Measurements from ENCODE around the gene CSK. TPM values are rescaled to one million over a fixed set of nuclear protein-coding genes. Genes with fewer than 3 reads are reported as not detected.

The CSK gene
- total RNA-seq, 2 donors from 2014 or later: 188 to 208 TPM

DNA sequence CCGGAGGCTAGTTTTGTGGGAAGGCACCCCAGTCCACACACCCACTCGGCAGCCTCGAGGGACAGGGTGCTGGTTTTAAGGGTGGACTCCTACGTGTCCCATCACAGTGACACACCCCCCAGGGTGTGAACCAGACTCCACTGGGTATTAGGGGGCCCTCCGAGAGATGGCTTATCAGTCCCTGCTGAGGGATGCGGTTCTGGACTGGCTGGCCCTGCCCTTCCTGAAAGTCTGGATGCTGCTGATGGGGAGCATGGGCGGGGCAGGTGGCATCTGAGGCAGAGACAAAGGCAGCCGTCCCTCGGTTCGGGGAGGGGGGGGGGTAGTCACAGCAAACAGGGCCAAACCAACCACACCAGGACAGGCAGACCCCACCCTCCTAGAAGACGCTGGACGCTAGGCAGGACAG is 62.0 kb downstream of the CSK start:
- peaks cover 2% of the 10 kb centered on the region for H3K36me3 Mint-ChIP-seq (ENCODE audit: low read depth)
- peak overlapping the region; percentile 90 for H3K4me3 Mint-ChIP-seq
- H3K27ac Mint-ChIP-seq: peak overlapping the region; percentile 66
- H3K27me3 Mint-ChIP-seq: no peaks in the 10 kb centered on the region
- no peaks in the 10 kb centered on the region for H3K9me3 ChIP-seq (ENCODE audit: control insufficient read depth, low read length, poor library complexity, severe bottlenecking)
- ATAC-seq (no peak), DNase-seq (no peak)
- H3K4me1 Mint-ChIP-seq: peaks cover 37% of the 10 kb centered on the region

DNA sequence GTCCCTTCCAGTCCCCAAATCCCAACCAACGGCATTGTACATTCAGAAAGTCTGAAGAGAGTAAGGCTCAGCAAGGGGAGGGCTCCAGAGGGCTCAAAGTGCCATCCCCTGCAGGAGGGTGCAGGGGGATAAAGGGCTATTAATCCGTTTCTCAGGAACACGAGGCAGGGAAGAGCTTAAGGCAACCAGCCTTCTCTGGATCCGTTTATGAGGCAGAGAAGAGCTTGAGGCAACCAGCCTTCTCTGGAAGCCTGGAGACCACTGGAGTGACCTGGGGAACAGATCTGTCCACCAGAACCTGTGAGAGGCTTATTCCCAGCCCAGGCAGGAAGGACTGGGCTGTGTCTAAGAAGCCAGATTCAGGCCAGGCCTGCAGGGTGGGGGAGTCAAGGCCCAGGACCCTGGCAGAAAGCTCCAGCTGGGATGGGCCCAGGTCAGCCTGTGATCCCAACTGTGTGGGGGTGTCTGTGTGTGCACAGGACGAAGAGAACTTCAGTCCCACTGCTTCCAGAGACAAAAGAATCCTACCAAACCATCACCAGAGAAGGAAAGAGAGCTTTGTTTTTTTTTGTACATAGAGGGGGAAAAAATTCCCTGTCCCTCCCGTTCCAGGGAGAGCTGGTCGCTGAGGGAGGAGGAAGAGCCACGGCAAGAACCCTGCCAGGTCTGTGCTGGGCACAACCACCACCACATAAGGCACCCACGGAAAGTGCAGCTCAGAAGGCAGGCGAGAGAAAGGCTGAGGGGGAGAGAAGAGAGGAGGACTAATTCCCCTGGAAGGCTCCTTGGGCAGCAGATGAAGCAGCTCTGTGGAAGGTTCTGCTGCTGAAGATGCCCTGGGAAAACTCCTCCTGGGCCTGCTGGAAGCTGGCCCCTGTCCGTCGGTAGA is 62.7 kb downstream of the CSK start:
- peaks cover 37% of the 10 kb centered on the region for H3K4me1 Mint-ChIP-seq
- DNase-seq: no peak

DNA sequence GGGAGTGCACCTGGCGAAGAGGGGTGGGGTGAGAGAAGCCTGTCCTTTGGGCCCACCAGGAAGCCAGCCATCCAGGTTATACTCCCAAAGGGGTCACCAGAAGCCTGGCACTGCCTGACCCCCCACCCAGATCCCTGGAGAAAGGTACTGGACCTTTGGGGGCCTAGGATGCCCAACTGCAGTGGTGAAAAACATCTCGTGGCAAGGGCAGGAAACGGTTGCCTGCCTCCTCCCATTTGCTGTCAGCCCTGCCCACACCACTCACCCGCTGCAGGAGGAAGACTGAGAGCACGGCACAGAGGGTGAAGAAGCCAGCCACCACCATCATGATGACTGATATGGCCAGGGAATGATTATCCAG is 63.3 kb downstream of the CSK start:
- ATAC-seq (peak; percentile 51), DNase-seq (peak in 2 of 3 donors; percentile 27 to 30)
- H3K9me3 ChIP-seq (ENCODE audit: control insufficient read depth, low read length, poor library complexity, severe bottlenecking): no peaks in the 10 kb centered on the region
- Mint-ChIP-seq H3K36me3 (ENCODE audit: low read depth) (peaks cover 2% of the 10 kb centered on the region), H3K4me1 (peaks cover 34% of the 10 kb centered on the region), H3K4me3 (peak overlapping the region; percentile 82), H3K27ac (peak overlapping the region; percentile 87), H3K27me3 (no peaks in the 10 kb centered on the region)

More for the DNA sequence above, 62.7 kb downstream of the CSK start:
- Mint-ChIP-seq H3K36me3 (ENCODE audit: low read depth) (peaks cover 2% of the 10 kb centered on the region), H3K27ac (peak overlapping the region; percentile 87), H3K4me3 (peak overlapping the region; percentile 82), H3K27me3 (no peaks in the 10 kb centered on the region)
- H3K9me3 ChIP-seq (ENCODE audit: control insufficient read depth, low read length, poor library complexity, severe bottlenecking): no peaks in the 10 kb centered on the region
- no peak for ATAC-seq

GRCh38 chr15:74845581-74845980 is 63.7 kb downstream of the CSK start:
- H3K4me3 Mint-ChIP-seq: peak overlapping the region; percentile 82

DNA sequence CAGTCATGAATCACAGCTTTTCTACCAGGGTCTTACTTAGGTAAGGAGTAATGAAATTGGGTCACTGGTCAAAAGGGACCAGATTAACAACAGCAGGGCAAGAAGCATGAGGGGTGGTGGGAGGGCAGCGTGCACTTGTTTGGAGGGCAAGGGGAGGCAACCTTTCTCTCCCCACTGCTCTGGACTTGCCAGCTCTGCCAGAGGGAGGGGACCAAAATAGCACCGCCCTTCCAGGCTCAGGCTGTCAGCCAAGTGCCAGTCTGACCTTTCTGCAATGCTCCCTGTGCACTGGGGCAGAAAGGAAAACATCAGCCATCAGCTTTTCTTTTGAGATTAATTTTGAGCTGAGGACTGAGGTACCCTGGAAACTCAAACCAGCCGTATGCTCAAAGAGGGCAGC is 65.6 kb downstream of the CSK start:
- no peaks in the 10 kb centered on the region for H3K27me3 Mint-ChIP-seq
- peak overlapping the region; percentile 86 for H3K27ac Mint-ChIP-seq
- ATAC-seq (no peak), DNase-seq (no peak)
- H3K36me3 Mint-ChIP-seq (ENCODE audit: low read depth): peaks cover 2% of the 10 kb centered on the region
- H3K9me3 ChIP-seq (ENCODE audit: control insufficient read depth, low read length, poor library complexity, severe bottlenecking): no peaks in the 10 kb centered on the region
- H3K4me3 Mint-ChIP-seq: no peak overlapping the region
- peaks cover 24% of the 10 kb centered on the region for H3K4me1 Mint-ChIP-seq

More at GRCh38 chr15:74845581-74845980, 63.7 kb downstream of the CSK start:
- no peaks in the 10 kb centered on the region for H3K9me3 ChIP-seq (ENCODE audit: control insufficient read depth, low read length, poor library complexity, severe bottlenecking)
- ATAC-seq (peak; percentile 10), DNase-seq (no peak)
- Mint-ChIP-seq H3K4me1 (peaks cover 34% of the 10 kb centered on the region), H3K27me3 (no peaks in the 10 kb centered on the region), H3K36me3 (ENCODE audit: low read depth) (peaks cover 2% of the 10 kb centered on the region), H3K27ac (peak overlapping the region; percentile 87)

DNA sequence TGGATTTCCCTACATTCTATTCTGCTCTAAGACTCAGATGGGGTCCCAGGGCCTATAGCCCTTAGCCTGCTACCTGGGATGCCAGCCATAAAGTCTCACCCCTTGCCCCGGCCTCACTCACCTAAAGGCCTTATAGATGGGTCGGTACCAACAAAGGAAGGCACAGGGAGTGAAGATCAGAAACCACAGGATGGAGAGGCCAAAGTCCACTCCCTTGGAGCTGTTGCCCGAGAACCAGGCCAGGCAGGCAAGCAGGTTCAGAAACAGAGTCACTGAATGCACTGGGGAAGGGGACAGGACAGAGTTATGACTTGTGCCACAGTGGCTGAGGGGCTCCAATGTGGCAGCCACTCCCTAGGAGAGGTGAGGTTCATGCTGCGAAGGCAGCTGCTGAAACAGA is 68.5 kb downstream of the CSK start:
- Mint-ChIP-seq H3K36me3 (ENCODE audit: low read depth) (peaks cover 4% of the 10 kb centered on the region), H3K27ac (no peak overlapping the region), H3K27me3 (no peaks in the 10 kb centered on the region)

GRCh38 chr15:74851960-74852359 is 70.1 kb downstream of the CSK start:
- no peaks in the 10 kb centered on the region for H3K27me3 Mint-ChIP-seq
- peaks cover 5% of the 10 kb centered on the region for H3K4me1 Mint-ChIP-seq
- ATAC-seq (no peak), DNase-seq (no peak)
- H3K4me3 Mint-ChIP-seq: no peak overlapping the region
- no peak overlapping the region for H3K27ac Mint-ChIP-seq
- peaks cover 4% of the 10 kb centered on the region for H3K36me3 Mint-ChIP-seq (ENCODE audit: low read depth)
- H3K9me3 ChIP-seq (ENCODE audit: control insufficient read depth, low read length, poor library complexity, severe bottlenecking): no peaks in the 10 kb centered on the region

More for the DNA sequence above, 68.5 kb downstream of the CSK start:
- no peak for ATAC-seq
- Mint-ChIP-seq H3K4me1 (peaks cover 5% of the 10 kb centered on the region), H3K4me3 (no peak overlapping the region)
- H3K9me3 ChIP-seq (ENCODE audit: control insufficient read depth, low read length, poor library complexity, severe bottlenecking): no peaks in the 10 kb centered on the region
- DNase-seq: no peak

Other genes with a start within 250 kb of the CSK start
- gene ARID3B, start 240.9 kb upstream of the CSK start, total RNA-seq: 10 to 100 TPM; 37.4 to 42.6 TPM
- 100 to 1,000 TPM; 216 to 243 TPM for gene CLK3, start 166.2 kb upstream of the CSK start, total RNA-seq
- gene EDC3, start 86.1 kb upstream of the CSK start, total RNA-seq: 10 to 100 TPM; 18.1 to 24.0 TPM
- gene CYP1A1, start 56.6 kb upstream of the CSK start, total RNA-seq: under 1 TPM in 1 of 2 donors, not detected in 1; 0.13 TPM
- not detected for gene CYP1A2, start 33.2 kb upstream of the CSK start, total RNA-seq
- gene LMAN1L, start 30.8 kb downstream of the CSK start, total RNA-seq: under 1 TPM; 0.82 to 0.91 TPM
- gene CPLX3, start 44.5 kb downstream of the CSK start, total RNA-seq: under 1 TPM in 1 of 2 donors, not detected in 1; 0.20 TPM
- gene ULK3, start 61.1 kb downstream of the CSK start, total RNA-seq: 10 to 100 TPM; 44.6 to 49.0 TPM
- 10 to 100 TPM; 84.1 to 86.8 TPM for gene SCAMP2, start 91.3 kb downstream of the CSK start, total RNA-seq
- 10 to 100 TPM; 25.4 to 38.2 TPM for gene MPI, start 108.0 kb downstream of the CSK start, total RNA-seq
- gene FAM219B, start 124.8 kb downstream of the CSK start, total RNA-seq: 10 to 100 TPM; 47.8 to 65.7 TPM
- 10 to 100 TPM; 56.1 to 72.9 TPM for gene COX5A, start 156.0 kb downstream of the CSK start, total RNA-seq
- gene RPP25, start 174.7 kb downstream of the CSK start, total RNA-seq: 1 to 10 TPM in 1 of 2 donors, under 1 TPM in 1; 0.99 to 1.3 TPM
- gene SCAMP5, start 213.5 kb downstream of the CSK start, total RNA-seq: 1 to 10 TPM; 3.9 to 4.3 TPM
- gene PPCDC, start 241.5 kb downstream of the CSK start, total RNA-seq: 1 to 10 TPM; 8.9 to 9.5 TPM